Spleen (tissue), 11 donors: Measurements from ENCODE around the gene ITIH3. TPM values are rescaled to one million over a fixed set of nuclear protein-coding genes. Genes with fewer than 3 reads are reported as not detected.

ENCODE experiments used
- DNase-seq: peaks from one replicate; pipeline ENCODE4 v3.0.0-alpha.2; 2020
- H3K27ac ChIP-seq, 8 donors: fragments of 200-600 bp; sonication (generic) in 7 of 8; 1 replicate in 4 of 8; 2 replicates in 4 of 8; pipeline versions ENCODE4 v1.5.0 to v1.8.0; 2016 to 2021; ENCODE audit warnings: inconsistent platforms in 4 of 8, mild to moderate bottlenecking in 4 of 8, moderate library complexity in 1 of 8
- H3K27me3 ChIP-seq, 7 donors: fragments of 200-600 bp; sonication (generic) in 6 of 7; replicated peaks in 1 of 7; 1 replicate in 4 of 7; 2 replicates in 3 of 7; pipeline versions ENCODE4 v1.5.0 to v1.8.0; 2016 to 2021; ENCODE audit warnings: inconsistent platforms in 3 of 7, mild to moderate bottlenecking in 1 of 7
- H3K36me3 ChIP-seq, 6 donors: fragments of 200-600 bp; sonication (generic) in 5 of 6; 1 replicate in 4 of 6; 2 replicates in 2 of 6; pipeline versions ENCODE4 v1.5.0 to v1.8.0; 2016 to 2021; ENCODE audit warnings: inconsistent platforms in 2 of 6
- H3K4me1 ChIP-seq, 6 donors: fragments of 200-600 bp; sonication (generic) in 5 of 6; 1 replicate in 3 of 6; 2 replicates in 3 of 6; pipeline versions ENCODE4 v1.5.0 to v1.8.0; 2016 to 2021; ENCODE audit warnings: inconsistent platforms in 3 of 6
- H3K4me3 ChIP-seq, 8 donors: fragments of 200-600 bp; sonication (generic) in 7 of 8; 1 replicate in 4 of 8; 2 replicates in 4 of 8; pipeline versions ENCODE4 v1.5.0 to v1.8.0; 2016 to 2021; ENCODE audit warnings: inconsistent platforms in 4 of 8, mild to moderate bottlenecking in 4 of 8, moderate library complexity in 2 of 8
- H3K9me3 ChIP-seq, 8 donors: fragments of 200-600 bp; sonication (generic) in 7 of 8; 1 replicate in 4 of 8; 2 replicates in 4 of 8; pipeline versions ENCODE4 v1.5.0 to v1.8.0; 2016 to 2021; ENCODE audit warnings: inconsistent platforms in 4 of 8
- POLR2A ChIP-seq, 3 donors: fragments of 450-650 bp; IDR thresholded peaks; one replicate each; pipeline ENCODE4 v1.5.1; 2017; ENCODE audit warnings: antibody characterized with exemption in 3 of 3, mild to moderate bottlenecking in 1 of 3
- POLR2AphosphoS5 ChIP-seq, 3 donors: sonication (generic); formaldehyde crosslinking; IDR thresholded peaks; one replicate each; pipeline ENCODE4 v1.5.1; 2017; ENCODE audit warnings: antibody characterized with exemption in 3 of 3
- WGBS, 5 donors: extraction: QIAGEN DNeasy Blood & Tissue Kit in 3 of 5; methylation state at CpG; one replicate each; pipeline versions ENCODE4 v1.1.5 to v1.1.7; 2013 to 2018; 5-methylcytosine and 5-hydroxymethylcytosine counted together
- intact Hi-C: fragments of 100-400 bp; cut with DNase I; formaldehyde crosslinking; loops from one replicate; pipeline ENCODE4 v1.15.0; 2023; ENCODE audit warnings: low total_unique reads
- polyA plus RNA-seq, 3 donors: library from polyadenylated mRNA; stranded (reverse); fragments of 200-250 nt; gene quantifications; one replicate each; pipeline ENCODE4 v1.2.1, GENCODE V29; 2013
- total RNA-seq, 7 donors: library from RNA; depleted of rRNA in 3 of 7; stranded (reverse); fragments of >200 nt in 3 of 7; fragmentation: NEBNext Ultra II Directional in 4 of 7; extraction: Animal tissue kit (Norgen Biotek cat#: 25700) in 4 of 7; gene quantifications; one replicate each; pipeline versions ENCODE4 v1.1.0 to v1.2.1, GENCODE V29; 2016 to 2021
- TF ChIP-seq, protein P1 (sequence below), 11 experiments: fragments of 200-600 bp in 7 of 11; fragments of 450-650 bp in 4 of 11; sonication (generic) in 4 of 11; IDR thresholded peaks in 8 of 11; conservative IDR thresholded peaks in 3 of 11; 1 replicate in 7 of 11; 2 replicates in 4 of 11; pipeline versions ENCODE4 v1.4.0 to v1.8.0; 2016 to 2021; ENCODE audit warnings: antibody characterized with exemption in 11 of 11, inconsistent platforms in 4 of 11, mild to moderate bottlenecking in 1 of 11
- donor health status: healthy with polysubstance abuse.
- donor health status: DM: no; HTN: no; CAD: no; lungs with moderate emphysema.
- donor health status: DM: no; HTN: no; CAD: no.
- donor health status: Bipolar disorder and iron deficiency.
- donor health status: healthy.
- donor health status: DM: no; HTN: no; CAD: no.
- donor health status: DM: yes; HTN: yes; CAD: no.

ITIH3 gene
- total and polyA plus RNA-seq, 10 donors = 8.0 to 53.7 (median 16.5) TPM

DNA sequence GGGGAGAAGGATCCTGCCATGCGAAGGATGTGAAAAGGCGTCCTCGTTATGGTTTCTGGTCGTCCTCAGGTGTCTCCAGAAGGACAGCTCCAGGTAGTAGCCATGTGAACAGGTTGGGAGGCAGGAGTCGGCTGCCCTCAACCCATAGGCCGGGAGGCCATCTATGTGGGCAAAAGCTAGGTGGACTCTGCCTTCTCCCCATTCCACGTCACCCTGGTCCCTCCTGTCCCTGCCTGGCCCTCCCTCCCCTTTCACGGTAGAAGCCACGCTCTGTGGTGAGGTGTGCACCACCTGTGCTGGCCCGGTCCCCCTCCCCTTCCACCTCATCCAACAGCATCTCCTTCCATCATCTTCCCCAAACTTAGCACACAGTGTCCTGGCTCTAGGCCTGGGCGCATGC lies 16.3 kb downstream of the ITIH3 start:
- TF ChIP-seq, protein P1, sequence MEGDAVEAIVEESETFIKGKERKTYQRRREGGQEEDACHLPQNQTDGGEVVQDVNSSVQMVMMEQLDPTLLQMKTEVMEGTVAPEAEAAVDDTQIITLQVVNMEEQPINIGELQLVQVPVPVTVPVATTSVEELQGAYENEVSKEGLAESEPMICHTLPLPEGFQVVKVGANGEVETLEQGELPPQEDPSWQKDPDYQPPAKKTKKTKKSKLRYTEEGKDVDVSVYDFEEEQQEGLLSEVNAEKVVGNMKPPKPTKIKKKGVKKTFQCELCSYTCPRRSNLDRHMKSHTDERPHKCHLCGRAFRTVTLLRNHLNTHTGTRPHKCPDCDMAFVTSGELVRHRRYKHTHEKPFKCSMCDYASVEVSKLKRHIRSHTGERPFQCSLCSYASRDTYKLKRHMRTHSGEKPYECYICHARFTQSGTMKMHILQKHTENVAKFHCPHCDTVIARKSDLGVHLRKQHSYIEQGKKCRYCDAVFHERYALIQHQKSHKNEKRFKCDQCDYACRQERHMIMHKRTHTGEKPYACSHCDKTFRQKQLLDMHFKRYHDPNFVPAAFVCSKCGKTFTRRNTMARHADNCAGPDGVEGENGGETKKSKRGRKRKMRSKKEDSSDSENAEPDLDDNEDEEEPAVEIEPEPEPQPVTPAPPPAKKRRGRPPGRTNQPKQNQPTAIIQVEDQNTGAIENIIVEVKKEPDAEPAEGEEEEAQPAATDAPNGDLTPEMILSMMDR (IDR thresholded peaks at IDR 0.05 in 8 of 11, conservative IDR thresholded peaks at IDR 0.05 in 3 of 11) = no peak
- peak in 1 of 3 donors; percentile 22 for TF ChIP-seq POLR2AphosphoS5 (IDR thresholded peaks at IDR 0.05)
- TF ChIP-seq POLR2A (IDR thresholded peaks at IDR 0.05) = no peak
- H3K4me1 ChIP-seq = no peaks in the 10 kb centered on the region
- no peak for DNase-seq
- WGBS, 5 donors = 88 to 96% (median 92%) methylated on average over 8 to 11 of the region's 11 CpGs
- no peaks in the 10 kb centered on the region for H3K9me3 ChIP-seq
- H3K4me3 ChIP-seq = no peak overlapping the region
- H3K27me3 ChIP-seq = no peaks in the 10 kb centered on the region
- H3K36me3 ChIP-seq = peaks cover 0 to 5% (median 0%) of the 10 kb centered on the region in 6 donors
- intact Hi-C loops = no loop called here
- no peak overlapping the region for H3K27ac ChIP-seq

DNA sequence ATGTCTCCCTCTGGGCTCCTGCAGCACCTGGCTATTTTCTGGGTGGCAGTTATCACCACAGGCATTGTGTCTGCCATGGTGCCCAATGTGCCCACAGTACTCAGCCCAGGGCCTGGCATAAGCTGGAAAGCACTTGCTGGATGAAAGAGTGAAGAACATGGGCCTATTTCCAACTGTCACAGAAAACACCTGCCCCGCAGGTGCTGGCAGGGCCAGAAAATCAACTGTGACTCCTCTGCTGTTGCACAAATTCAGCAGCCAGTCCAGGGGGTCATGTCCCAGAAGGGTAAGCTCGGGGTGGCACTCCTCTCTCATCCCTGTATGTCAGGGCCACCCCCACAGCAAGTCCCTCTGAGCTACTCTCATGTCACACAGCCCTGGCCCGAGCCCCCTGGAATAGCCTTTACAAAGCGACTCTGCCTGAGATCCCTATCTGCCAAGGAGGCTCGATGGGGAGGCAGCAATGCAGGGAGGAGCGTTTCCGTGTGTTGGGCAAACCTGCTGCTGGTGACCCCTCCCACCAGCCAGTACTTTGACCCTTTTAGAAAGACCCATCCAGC lies 16.9 kb downstream of the ITIH3 start:
- H3K9me3 ChIP-seq = no peaks in the 10 kb centered on the region
- no peak for TF ChIP-seq POLR2A (IDR thresholded peaks at IDR 0.05)
- no peak for TF ChIP-seq POLR2AphosphoS5 (IDR thresholded peaks at IDR 0.05)
- TF ChIP-seq, protein P1 (IDR thresholded peaks at IDR 0.05 in 8 of 11, conservative IDR thresholded peaks at IDR 0.05 in 3 of 11) = no peak
- intact Hi-C loops = no loop called here
- no peaks in the 10 kb centered on the region for H3K4me1 ChIP-seq
- no peaks in the 10 kb centered on the region for H3K27me3 ChIP-seq
- WGBS, 5 donors = 80 to 88% (median 86%) methylated on average over 7 of the region's 7 CpGs
- no peak overlapping the region for H3K4me3 ChIP-seq
- no peak for DNase-seq
- peaks cover 0 to 8% (median 0%) of the 10 kb centered on the region in 6 donors for H3K36me3 ChIP-seq
- no peak overlapping the region for H3K27ac ChIP-seq

DNA sequence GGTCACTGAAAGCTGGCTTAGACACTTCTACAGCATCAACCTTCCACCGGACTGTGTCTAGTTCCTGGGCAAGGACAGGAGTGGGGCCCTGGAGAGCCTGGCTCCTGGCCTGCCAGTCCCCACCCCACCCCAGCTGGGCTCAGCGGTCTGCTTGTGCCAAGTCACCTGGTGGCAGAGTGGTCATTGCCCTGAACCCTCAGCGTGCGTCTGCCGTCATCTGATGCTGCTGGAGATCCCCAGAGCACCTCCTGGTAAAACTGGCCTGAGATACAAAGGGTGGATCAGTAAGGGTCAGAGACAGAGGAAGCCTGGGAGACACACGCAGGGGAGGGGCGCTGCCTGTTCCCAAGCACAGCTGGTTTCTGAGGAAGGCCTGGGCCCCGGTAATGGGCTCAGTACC lies 19.2 kb downstream of the ITIH3 start:
- H3K27ac ChIP-seq = no peak overlapping the region
- no peaks in the 10 kb centered on the region for H3K27me3 ChIP-seq
- peaks cover 0 to 19% (median 0%) of the 10 kb centered on the region in 6 donors for H3K36me3 ChIP-seq
- H3K9me3 ChIP-seq = no peaks in the 10 kb centered on the region
- DNase-seq = no peak
- TF ChIP-seq POLR2AphosphoS5 (IDR thresholded peaks at IDR 0.05) (no peak), POLR2A (IDR thresholded peaks at IDR 0.05) (no peak)
- TF ChIP-seq, protein P1 (IDR thresholded peaks at IDR 0.05 in 8 of 11, conservative IDR thresholded peaks at IDR 0.05 in 3 of 11) = no peak
- WGBS, 5 donors = 80 to 94% (median 88%) methylated on average over 8 of the region's 8 CpGs
- no peak overlapping the region for H3K4me3 ChIP-seq
- H3K4me1 ChIP-seq = no peaks in the 10 kb centered on the region
- intact Hi-C loops = no loop called here

DNA sequence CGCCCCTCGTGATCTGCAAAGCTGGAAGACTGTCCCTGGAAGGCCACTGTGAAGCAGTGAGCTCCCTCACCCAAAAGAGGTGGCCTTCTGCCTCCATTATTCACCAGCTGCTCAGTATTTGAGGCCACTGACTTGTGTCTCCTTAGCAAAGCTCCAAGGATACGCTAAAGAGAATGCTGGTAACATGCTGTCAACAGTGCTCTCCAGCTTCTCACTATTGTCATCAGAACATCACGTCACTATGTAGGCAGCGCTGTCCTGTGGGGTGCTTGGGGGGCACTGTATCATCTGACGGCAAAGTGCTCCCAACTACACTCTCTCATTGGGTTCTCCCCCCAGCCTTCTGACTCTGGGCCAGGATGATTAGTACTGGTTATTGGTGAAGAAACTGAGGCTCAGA lies 21.6 kb downstream of the ITIH3 start:
- no peak overlapping the region for H3K27ac ChIP-seq
- intact Hi-C loops = no loop called here
- 85 to 100% (median 90%) methylated on average over 4 to 6 of the region's 6 CpGs for WGBS, 5 donors

More for the DNA sequence above, 21.6 kb downstream of the ITIH3 start:
- Histone ChIP-seq H3K4me1 (no peaks in the 10 kb centered on the region), H3K4me3 (no peak overlapping the region), H3K9me3 (no peaks in the 10 kb centered on the region), H3K36me3 (peaks cover 0 to 42% (median 3%) of the 10 kb centered on the region in 6 donors), H3K27me3 (no peaks in the 10 kb centered on the region)
- DNase-seq = no peak
- TF ChIP-seq POLR2AphosphoS5 (IDR thresholded peaks at IDR 0.05) = no peak
- TF ChIP-seq, protein P1 (IDR thresholded peaks at IDR 0.05 in 8 of 11, conservative IDR thresholded peaks at IDR 0.05 in 3 of 11) = no peak
- TF ChIP-seq POLR2A (IDR thresholded peaks at IDR 0.05) = no peak
